Measurements from ENCODE around the gene KDM8.

GRCh38 chr16:27223226-27223610 is 19.9 kb downstream of the KDM8 start:
- TF ChIP-seq POLR2AphosphoS5 (IDR thresholded peaks at IDR 0.05; ENCODE audit: borderline replicate concordance, low read depth, low read length) (no peak), EZH2 (IDR thresholded peaks at IDR 0.05) (no peak)
